ENCODE data around the gene IDH3G.

Gene IDH3G

DNA sequence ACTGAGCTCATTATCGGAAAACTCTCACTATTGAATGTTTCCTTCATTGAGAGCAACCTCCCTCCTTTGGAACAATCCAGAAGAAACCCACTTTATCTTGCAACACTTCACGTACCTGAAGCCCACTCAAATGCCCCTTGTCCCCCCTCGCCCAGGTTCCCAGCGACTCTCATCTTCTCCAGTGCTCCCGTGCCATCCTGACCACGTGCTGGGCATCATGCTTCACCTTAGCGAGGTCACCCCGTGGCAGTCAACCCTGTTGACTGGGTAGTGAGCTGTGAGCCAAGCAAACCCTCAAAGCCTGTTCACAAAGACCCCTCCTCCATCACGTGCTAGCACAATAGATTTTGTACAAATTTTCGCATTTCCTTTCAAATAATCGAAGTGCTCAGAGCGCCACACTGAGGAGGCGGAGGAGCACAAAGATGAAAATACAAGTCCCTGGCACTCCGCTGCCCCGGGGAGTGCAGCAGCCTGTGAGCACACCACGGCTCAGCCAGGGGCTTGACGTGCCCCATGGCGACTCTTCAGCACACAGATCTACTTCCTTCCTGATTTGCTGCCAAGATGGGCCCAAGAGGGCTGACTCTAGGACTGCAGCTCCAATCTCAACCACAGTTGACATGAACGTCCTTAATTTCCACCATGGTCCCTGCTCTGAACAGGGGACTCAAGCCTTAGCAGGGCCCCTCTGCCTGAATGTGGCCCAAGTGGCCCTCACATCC, 20.6 kb upstream of the IDH3G start:
- no peak for DNase-seq

DNA sequence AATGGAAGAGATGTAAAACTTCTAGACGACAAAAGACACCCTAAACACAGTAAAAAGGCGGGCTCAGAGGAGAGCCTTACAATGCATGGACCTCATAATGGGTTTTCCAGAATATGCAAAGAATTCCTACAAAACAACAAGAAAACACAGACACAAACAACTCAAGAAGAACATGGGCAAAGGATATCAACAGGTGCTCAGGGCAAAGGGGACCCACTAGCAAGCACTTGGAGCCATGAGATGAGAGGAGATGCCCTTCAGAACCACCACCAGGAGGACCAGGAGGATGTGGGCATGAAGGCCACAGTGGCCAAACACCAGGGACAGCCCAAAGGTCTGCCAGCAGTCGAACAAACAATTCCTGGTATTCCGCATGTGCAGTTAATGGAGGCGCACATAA, 19.0 kb upstream of the IDH3G start:
- no peak for DNase-seq

DNA sequence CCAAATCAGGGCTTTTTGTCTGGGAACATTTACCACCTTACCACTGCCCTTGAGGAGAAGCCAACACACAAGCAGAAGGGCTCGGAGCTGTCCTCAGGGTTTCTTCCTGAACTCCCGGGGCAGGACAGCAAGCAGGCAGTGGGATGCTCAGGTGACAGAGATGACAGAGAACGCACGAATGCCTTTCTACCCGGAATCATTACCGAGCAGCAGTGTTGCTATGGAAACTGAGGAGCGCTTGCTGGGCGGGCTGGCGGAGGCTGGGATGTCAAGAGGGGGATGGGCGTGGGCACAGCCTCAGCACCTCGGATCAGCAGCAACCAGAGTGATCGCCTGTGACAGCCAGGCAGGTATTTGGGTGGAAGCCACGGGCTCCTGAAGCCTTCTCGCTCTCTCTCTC, 18.0 kb upstream of the IDH3G start:
- DNase-seq = no peak

DNA sequence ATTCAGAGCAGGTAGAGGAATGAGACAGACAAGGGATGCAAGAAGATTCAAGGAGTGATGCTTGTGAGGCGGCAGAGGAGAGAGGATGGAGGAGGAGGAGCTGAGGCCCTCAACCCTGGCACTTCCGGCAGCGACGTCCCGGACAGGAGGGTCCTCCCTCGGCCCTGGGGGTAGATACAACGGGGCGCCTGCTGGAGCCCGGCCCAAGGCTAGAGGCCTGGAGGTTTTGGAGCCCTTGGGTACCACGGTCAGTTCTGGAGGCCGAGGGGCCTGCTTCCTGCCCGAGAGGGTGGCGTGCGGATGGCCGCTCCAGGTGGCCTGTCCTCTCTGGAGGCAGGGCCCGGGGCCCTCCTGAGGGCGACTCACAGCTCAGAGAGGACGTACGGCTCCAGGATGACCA, 13.8 kb upstream of the IDH3G start:
- no peak for DNase-seq

DNA sequence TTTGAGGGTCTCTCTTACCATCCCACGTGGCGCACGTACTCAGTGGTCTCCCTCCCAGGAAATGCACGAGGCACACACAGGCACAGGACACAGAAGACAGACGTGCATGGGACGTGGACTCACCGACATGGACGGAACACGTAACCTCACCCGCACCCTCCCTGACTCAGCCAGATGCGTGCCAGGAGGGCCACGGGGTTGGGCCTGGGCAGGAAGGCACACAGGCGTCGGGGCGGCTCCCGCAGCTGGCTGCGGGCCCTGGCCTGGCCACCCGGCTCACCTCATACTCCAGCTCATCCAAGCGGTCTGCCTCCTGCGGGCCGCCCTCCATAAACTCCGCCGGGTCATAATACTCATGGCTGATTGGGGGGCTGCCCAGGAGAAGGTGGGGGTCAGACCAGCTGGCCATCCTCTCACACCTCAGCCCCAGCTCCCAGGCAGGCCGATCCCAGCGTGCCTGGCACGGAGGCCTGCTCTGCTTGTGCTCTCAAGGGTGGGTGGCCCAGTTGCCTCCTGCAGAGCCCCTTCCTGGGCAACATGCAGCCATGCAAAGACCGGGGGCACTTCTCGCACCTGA, 12.9 kb upstream of the IDH3G start:
- DNase-seq = no peak

DNA sequence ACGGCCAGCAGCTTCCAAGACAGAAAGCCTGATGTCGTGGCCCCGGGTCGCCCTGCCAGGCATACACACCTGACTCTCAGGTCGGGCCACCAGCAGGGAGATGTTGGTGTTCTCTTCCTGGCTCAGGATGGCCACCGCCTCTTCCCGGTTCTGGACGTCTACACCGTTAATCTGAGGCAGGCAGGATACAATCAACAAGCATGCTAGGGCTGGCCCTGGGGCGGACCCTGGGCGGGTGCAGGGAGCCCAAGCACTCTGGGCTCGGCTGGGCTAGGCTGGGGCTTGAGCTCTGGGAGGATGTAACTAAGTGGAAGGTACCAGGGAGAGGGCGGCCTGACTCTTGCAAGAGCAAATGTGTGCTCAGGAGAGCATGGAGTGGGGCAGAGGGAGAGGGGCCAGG, 11.3 kb upstream of the IDH3G start:
- no peak for DNase-seq

DNA sequence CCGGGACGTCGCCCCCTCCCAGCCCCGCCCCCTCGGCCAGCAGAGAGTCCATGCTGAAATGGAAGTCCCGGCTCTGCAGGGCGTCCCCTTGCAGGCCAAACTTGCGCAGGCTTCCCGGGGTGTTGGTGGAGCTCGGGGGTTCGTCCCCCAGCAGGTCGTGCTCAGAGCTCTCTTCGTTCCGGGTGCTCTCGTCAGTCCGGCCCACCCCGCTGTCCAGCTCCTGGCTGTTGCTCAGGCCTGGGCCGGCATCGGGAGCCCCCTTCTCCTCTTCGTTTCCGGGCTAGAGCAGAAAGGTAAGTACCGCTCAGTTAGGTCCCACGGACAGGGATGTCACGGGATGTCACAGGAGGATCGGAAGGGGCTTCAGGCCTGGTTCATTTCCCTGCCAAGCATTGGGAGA, 10.4 kb upstream of the IDH3G start:
- no peak for DNase-seq

DNA sequence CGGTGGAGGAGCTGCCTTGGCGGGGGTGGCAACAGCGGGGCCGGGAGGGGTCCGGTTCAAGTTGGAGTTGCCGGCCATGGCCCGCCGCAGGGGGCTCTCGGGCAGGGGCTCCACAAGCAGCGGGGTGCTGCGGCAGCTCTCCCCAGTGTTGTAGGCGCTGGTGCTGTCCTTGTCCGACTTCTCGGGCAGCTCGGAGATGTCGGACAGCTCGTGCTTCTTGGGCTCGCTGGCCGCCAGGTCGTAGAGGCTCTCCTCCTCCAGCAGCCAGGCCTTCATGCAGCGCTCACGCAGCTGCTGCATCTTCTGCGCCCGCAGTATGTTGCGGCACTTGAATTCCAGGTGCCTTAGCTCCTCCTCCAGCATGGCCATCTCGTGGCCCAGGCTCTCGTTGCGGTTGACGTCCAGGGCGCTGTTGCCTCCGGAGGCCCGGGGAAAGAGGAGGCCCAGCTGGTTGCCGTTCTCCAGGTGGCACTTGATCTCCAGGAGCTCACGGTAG, 10.0 kb upstream of the IDH3G start:
- DNase-seq = no peak

DNA sequence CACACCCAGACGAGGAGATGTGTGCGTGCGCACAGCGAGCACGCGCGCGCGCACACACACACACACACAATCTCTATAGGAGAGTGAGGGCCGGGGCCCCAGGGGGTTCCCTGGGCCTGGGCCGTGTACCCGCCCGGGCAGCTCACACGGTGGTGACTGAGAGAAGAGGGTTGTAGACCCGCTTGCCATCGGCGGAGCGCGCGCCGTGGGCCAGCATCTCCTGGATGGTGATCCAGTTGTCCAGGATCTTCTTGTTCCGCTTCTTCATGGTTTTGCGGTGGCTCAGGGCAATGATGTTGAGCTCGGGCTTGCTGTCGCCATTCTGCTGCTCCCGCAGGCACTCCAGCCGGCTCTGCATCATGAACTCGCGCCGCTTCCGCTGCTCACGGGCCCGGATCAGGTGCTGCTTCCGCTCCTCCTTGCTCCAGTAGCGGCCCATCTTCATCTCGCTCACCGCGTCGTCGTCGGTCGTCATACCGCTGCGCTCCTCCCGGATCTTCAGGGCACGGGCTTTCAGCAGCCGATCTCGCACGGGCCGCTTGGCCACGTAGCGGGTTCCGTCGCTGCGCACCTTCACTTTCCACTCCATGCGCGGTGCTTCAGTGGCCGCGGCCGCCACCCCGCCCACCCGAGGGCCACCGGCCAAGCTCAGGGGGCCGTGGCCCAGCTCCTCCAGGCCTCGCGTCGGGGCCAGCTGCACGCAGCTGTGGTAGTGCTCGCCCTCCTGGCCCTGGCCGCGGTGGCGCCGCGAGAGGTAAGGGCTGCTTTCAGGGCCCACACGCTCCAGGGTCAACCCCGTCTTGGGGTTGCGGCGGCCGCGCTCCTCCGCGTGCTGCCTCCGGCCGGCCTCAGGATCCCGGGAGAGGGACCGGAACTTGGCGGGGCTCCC, 9.3 kb upstream of the IDH3G start:
- no peak for DNase-seq

DNA sequence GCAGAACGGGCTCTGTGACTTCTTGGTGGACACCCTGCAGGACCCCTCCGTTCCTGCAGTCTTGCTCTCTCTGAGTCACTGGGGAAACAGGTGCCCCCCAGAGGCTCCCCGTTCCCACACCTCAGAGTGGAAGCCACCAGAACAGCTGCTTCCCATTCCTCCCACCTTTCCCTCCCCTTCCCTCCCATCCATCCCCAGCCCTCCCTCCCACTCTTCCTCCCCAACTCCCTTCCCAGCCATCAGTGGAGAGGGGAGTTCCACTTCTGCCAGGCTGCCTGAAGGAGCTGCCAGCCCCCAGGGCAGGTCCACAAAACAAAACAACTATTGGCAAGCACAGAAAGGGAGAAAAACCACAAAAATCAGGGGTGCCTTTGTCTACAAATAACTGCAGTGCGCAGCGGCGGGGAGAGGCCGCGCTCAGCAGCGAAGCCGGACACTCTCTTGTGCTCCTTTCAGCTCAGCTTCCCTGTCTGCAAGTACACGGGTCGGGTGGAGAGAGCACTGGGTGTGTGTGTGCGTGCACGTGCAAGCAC, 8.4 kb upstream of the IDH3G start:
- no peak for DNase-seq

DNA sequence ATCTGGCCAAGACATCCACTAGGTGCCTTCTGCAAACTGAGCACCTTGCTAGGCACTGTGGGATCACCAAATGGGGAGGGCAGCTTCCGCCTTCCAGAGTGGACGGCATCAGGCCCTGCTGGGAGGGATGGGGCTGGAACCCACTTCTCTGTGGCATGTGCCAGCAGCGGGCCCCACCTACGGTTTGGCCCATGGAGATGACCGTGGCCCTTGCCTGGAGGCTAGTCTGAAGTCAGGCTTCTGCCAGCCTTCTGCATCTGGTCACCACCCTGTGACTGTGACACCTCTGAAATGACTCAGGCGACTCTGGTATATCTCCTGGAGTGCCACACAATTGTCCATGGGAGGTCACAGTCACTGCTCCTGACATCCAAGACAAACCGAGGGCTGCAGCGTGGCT, 7.5 kb upstream of the IDH3G start:
- no peak for DNase-seq

DNA sequence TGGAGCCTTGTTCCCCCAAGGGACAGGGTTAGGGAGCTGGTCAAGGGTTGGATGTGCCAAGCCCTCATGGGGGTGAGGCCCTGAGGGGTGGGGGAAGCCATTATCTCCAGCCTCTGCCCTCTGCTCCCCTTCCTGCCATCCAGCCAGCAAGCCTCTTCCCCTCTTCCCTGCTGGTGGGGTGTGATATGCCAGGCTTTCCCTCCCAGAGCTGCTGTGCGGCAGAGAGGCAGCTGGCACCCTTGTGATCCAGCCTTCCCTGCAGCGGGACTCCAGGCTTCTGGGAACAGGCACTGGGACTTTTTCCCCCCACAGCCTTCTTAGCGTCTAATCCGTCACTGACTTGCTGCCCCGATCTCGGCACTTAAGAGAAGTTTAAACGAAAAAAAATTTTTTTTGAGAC, 6.6 kb upstream of the IDH3G start:
- DNase-seq = no peak

DNA sequence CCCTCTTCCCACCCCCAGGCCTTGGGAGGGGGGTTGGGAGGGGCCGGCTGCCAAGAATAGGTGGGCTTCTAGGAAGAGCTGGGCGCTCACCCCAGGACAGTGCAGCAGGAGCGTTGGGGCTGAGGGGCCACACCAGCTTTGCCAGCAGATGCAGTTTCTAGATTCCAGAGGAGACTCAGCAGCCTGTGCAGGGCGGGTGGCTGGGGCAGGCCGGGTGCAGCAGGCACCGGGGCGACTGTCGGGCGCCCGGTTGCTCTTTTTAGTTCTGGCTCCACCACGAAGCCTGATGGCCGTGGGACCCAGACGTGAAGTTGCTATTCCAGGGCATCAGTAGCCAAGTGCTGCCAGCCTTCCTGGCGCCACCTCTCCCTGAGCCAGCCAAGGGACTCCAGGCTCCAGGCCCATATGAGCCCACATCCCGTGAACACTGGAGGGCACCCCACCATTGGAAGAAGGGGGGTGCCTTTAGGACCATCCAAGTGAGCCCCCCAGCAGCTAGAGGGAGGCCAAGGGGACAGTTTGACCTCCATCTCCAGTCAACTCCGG, 6.1 kb upstream of the IDH3G start:
- DNase-seq = no peak

DNA sequence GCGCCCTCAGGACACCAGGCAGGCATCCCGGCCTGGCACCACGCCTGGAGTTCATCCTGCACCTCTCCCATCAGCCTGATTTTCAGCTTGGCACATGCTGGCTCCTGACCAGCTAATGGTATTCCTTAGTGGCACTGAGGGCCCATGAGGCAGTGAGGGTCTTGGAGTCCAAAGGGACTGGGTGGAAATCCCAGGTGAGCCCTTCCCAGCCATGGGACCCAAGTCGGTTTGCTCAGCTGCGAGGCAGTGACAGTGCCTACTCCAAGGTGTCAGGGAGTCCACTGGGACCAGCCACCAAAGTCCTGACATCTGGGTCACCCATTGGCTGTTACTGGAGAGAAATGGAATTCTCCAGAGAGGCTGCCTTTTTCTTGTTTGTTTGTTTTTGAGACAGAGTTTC, 5.2 kb upstream of the IDH3G start:
- DNase-seq = no peak

DNA sequence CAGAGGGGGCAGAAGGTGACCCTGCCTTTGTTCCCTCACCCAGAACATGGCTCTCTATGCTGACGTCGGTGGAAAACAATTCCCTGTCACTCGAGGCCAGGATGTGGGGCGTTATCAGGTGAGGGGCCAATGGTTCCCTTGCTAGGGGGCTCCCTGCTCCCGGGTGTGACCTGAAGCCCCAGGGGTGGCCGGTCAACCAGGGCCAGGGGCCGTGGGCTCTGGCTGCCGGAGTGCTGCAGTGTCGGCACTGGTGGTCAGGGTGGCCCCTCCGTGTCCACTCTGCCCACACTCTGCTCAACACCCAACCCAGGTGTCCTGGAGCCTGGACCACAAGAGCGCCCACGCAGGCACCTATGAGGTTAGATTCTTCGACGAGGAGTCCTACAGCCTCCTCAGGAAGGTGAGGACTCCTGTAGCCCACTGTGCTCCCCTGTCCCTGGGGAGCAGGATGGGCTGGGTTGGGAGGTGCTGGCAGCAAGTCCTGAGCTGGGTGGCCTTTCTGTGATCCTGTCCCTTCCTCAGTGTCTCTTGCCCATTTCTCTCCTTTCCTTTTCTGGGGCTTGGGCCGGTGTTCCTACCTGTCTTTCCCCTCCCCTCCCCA, 3.3 kb upstream of the IDH3G start:
- no peak for DNase-seq

DNA sequence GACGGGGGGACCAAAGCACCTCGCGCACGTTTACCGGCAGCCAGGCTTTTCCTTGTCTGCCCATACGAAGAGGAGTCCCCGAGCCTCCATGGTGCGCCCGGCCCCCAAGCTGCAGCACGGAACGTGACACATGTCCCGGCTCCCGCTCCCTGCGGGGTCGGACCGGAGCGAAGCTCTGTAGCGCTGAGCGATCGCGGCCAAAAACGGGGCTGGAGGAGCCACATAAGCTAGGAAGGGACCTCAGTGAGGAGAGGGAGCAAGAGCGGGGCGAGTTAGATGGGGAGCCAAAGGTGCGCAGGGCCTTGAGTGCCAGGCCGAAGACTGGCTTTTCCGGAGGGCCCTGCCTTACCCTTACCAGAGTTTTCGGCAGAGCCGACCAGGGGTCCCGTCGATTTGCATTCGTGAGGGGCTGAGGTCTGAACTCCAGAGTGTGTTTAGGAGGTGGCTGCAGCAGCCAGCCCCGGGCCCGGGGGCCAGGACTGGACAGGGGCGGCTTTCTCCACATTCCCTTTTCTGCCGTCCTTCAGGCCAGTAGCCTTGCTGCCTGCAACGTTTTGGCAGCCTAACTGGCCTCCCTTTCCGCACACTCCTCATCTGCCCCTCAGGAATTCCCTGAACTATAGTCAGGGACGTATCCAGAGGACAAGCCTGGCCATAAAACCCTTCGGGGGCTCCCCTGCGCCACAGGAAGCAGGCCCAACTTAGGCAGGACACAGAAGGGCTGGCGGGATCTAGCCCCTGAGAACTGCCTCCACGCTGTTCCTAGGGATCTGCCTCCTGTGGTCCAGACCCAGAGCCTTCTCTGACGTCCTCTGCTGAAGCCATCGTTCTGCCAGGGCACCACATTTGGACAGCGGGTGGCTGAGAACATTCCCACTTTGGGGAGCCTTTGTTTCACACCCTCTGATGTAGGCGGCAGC, 982 bp upstream of the IDH3G start:
- no peak for DNase-seq

DNA sequence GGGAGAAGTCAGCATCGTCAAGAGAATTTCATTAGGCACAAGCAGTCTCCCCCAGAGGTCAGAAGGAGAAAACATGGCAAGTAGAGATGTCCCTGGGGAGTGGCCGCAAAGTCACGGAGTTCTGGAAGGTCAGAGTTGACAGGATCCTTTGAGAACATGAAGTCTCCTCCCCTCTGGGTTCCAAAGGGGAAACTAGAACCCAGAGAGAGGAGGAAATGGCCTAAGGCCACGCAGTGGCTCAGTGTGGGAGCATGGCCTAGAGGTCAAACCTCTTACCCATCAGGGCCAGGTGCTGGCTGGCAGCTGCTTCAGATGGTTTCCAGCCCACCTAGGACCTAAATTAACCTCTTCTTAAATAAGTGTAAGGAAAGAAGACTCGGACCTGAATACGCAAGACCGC, 884 bp downstream of the IDH3G start:
- DNase-seq = no peak

DNA sequence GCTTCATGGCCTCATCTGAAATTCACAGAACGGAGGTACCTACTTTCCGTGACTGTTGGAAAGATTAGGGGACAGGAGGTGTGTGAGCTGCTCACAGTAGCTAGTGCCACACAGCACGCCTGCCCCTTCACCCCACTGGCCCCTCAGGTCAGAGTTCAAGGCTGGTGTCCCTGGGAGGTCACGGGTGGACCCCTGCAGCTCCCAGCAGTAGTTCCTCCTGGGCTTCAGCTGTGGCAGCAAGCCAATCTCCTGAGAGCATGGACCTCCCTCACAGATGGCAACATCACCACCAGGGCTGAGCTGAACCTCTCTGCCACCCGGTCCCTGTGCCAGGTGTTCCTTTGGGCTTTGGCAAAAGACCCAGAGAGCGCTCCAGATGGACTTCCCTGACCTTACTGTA, 1.8 kb downstream of the IDH3G start:
- DNase-seq = no peak

DNA sequence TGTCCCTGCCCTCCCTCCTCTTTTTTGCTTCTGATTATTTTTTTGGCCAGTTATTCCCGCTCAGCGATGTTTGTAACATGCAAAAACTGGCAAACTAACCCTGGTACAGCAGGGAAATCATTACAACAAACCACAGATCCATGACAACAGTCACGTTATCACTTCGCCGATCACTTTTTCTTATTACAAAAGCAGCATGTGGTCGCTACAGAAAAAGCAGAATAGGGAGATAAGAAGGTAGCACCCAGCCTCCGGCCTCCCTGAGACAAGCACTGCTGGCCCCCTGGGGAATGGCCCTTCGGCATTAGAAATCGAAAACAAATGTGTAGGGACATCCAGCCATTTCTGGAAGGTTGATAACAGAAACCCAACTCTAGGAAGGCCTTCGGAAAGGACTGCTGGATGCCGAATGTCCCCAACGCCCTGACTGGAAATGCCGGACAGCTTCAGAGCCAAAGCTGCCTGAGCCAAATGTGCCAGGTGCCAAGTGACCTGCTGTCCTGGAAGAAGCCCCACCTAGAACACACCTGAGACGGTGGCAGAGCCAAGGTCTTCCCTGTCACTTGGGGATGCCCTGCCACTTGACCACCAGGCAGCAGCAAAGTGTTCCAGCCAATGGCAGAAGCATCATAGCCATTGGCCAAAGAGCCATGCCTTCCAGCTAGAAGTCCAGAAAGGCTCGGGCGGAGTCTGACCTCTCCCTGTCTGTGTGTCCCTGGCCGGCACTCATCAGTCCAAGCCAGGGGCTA, 2.9 kb downstream of the IDH3G start:
- no peak for DNase-seq

DNA sequence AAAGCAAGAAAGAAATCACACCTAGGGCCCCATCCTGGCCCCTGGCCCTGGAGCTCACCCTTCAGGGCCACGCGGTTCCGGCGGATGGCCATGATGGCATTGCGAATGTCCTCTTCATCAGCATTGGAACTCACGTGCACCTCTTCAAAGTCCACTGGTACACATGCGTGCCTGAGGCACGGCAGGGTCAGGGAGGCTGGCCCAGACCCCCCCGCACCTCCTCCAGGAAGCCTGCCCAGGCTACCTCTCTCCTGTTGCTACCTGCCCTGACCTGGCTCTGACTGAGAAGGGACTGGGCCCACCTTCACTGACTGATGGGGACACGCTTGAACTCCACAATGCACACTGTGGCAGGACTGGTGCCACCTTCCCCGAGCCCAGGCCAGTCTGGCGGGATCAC, 4.5 kb downstream of the IDH3G start:
- DNase-seq = no peak

DNA sequence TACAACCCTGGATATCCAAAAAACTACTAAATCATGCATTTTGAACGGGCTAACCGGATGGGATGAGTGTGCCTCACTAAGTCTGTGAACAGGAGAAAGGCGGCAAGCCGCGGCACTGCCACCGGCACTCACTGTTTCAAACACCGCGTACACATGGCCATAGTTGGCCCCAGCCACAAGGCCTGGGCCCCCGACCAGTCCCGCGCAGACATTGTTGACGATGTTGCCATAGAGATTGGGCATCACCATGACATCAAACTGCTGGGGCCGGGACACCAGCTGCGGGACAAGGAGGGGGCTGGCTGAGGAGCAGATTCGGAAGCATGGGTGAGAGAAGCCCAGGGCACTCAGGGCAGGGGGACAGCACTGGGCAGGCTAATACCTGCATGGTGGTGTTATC, 7.5 kb downstream of the IDH3G start:
- DNase-seq = no peak

Measured in NCI-H2171 treated with DMSO at 0.1 percent for 48 hours (cell line).